NCI-H524 (cell line): Measurements from ENCODE around the gene OR5M3.

Source experiments
- DNase-seq, 2 experiments: peaks; one replicate each; lab custom pipeline; 2025; lab: John Stamatoyannopoulos, UW

The OR5M3 gene

DNA sequence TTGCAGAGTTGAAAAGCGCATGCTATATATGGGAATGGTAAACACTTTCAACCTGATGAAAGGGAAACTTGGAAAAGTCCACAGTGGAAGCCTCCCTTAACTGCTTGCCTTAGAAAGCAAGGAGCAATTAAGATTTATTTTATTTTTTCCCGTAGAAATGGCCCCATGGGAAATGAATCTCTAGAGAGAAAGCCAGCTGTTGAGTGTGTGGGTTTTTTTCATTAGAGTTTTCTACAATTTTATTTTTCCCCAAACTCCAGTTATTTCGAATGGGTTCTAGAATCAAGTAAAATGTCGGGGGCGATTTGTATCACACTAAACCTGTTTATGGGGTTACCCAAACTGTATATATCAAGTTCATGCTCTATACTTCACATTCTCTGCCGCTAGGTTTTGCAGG lies at the start of gene OR5M3:
Gene OR5M3 (minus strand): TSS at position 101 of the 400 bp plus-strand sequence. CDS start 2,855 bp downstream, outside the sequence.
- no peak for DNase-seq

DNA sequence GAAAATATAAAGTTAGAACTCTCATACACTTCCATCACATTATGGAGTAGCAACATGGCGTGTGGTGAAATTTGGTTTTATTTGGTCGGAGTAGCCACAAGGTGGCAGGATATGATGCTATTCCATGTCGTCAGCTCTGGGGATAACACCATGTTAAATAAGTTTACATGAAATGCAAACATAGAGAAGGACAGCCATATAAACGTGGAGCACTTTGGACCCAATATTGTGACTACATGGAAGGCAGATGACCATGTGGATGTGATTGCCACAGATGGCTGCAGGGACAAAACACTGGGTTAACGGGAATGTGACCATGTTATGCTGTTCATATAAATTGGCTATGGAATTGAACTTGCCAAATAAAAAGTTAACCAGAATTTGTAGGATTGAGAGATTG lies 48.9 kb upstream of the OR5M3 start:
- peak in 1 of 2 experiments; percentile 0 for DNase-seq

DNA sequence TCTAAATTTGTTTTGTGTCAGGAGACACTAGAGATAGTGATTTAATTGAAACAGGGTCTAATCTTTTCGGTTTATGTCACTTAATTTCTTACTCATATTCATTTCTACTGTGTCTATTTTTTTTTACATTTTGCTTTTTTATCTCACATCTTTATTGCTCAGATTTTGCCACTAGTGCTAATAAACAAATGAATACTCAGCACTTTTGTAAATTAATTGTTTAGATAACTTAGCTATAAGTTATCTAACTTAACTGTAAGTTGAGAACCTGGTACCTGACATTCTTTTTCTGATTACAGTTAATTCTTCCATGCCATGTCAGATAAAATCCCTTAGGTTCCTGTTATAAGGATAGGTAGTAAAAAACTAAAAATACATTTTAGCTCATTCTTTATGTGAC lies 40.1 kb upstream of the OR5M3 start:
- DNase-seq, result no peak

DNA sequence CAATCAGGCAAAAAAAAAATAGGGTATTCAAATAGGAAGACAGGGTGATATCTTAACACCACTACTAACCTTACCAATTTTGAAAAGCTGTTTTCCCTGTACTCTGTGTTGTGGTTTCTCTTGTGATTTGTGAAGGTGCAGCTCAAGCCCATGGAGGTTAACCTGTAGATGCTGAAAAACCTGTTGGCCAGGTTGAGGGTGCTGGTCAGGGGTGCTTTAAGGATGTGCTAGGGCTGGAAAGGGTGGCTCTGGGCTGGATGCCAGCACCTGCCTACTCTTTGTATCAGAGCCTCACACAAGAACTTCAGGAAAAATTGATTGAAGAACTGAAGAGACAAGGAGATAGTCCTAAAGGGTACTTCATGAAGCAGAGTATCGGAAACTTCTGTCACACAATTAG lies 36.3 kb upstream of the OR5M3 start:
- DNase-seq, result no peak

DNA sequence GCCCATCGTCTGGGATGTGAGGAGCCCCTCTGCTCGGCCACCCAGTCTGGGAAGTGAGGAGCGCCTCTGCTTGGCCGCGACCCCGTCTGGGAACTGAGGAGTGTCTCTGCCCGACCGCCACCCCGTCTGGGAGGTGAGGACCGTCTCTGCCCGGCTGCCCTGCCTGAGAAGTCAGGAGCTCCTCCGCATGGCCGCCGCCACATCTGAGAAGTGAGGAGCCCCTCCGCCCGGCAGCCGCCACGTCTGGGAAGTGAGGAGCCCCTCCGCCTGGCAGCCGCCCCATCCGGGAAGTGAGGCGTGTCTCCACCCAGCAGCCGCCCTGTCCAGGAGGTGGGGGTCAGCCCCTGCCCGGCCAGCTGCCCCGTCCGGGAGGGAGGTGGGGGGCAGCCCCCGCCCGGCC lies 23.9 kb upstream of the OR5M3 start:
- no peak for DNase-seq

DNA sequence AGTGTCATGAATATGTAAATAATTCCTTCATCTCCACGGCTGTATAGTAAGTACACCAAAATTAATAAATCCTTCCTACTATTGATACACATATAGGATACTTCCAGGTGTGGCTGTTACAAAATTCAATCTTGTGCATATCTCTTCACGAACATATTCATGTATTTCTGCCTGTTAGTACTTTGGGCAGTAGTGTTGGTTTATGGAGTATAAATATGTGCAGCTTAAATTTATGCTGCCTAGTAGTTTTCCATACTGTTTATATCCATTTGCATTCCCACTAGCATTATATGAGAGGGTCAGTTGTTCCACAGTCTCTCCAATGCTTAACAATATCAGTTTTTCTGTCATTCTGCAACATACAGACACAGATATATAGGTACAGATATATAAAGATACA lies 22.0 kb upstream of the OR5M3 start:
- no peak for DNase-seq

DNA sequence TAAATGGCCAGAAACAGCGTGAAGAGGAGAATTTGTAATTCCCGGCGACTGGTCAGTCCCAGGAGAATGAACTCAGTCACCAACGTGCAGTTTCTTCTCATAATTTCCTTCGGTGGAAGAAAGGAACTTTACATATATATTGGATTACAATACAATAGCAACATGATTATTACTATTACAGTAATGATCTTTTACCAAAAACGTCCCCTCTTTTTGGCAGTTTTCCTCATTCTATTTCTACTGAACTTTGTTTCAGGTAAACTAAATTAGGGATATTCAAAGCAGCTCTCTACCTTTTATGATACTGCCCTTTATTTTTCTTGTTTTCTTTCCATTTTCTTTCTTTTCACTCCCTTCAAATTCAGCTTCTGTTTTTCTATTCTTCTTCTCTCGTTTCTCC lies 18.1 kb upstream of the OR5M3 start, which contains the start of gene OR5M8:
Gene OR5M8 (minus strand): TSS at position 101 of the 400 bp plus-strand sequence. CDS start 0 bp downstream, at position 101.
- DNase-seq, result no peak

DNA sequence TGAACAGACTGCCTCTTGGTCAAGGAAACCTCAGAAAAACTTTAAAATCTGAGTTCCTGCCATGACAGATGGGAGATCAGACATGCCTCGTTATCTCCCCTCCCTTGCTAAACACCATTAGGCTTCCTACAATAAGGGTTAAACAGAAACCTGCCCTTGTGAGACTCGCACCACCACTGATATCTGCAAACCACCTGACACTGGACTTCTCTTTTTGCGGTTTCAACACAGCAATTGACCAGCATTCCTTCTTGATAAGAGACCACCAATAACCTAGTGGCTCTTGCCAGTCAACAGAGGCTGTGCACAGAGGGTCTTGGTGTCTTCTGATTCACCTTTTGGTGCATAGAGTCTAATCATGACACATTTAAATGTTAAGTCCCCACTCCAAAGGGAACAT lies 13.6 kb upstream of the OR5M3 start:
- no peak for DNase-seq

DNA sequence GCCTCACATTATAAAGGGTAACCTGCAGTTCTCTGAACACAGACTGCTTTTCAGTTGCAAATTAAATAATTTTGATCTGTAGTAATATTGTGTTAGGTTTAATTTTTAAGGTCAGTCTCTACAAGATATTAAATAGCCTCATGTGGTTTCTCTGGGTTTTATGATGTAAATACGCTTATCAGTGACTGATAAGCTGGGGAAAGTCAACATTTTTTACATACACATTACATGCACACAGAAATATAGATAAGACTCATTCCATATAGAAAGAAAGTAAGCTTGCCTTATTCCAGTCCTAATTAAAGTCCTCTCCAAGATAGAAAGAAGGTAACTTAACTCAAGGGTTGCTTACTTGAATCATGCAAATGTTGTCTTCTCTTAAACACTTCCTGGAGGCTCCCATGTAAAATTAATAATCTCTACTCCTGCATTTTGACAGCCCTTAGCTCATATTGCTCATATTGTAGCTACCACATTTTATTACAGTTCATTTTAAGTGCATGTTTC lies 1.6 kb upstream of the OR5M3 start:
- no peak for DNase-seq

DNA sequence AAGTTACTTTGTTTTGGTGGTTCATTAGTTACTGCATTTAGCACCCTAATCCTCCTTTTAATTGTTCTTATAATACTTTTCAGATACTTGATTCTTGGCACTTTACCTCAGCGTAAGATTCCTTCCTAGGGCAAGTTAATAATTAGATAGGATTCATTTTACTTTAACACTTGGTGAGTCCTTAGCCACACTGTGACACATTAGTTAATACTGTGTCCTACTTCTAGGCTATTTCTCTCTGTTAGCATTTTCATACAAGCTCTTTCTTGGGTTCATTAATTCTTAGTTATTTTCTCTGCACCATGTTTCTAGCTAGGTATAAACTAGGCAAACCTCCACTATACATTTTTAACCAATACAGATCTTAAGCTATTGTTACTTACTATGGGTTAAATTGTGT lies 16.1 kb downstream of the OR5M3 start:
- DNase-seq, result no peak

DNA sequence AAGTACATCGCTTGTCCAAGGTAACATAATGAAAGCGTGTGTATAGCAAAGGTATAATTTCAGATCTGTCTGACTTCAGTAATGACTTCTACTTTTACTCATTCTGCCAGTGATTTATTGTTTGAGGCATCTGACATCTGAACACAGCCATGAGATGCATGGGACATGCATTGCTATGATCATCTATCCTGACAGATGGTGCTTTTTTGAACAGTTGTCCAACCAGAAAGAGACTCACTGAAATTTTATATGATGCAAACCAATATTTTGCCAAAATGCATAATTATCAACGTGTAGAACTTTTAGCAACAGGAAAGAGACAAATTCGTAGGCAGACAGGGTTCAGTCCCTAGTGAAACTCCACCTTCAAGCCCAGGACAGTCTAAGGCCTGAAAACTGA lies 19.6 kb downstream of the OR5M3 start:
- DNase-seq, result no peak
